Erythroblast (primary cell): ENCODE data around the gene LYSMD2.

Source experiments
- GATA1 ChIP-seq: IDR thresholded peaks from 2 replicates; pipeline ENCODE4 v1.6.1; 2011; ENCODE audit warnings: low read depth, mild to moderate bottlenecking, control low read depth, low read length, moderate library complexity
- POLR2A ChIP-seq: IDR thresholded peaks from 2 replicates; pipeline ENCODE4 v1.6.1; 2011; ENCODE audit warnings: mild to moderate bottlenecking, low read length

DNA sequence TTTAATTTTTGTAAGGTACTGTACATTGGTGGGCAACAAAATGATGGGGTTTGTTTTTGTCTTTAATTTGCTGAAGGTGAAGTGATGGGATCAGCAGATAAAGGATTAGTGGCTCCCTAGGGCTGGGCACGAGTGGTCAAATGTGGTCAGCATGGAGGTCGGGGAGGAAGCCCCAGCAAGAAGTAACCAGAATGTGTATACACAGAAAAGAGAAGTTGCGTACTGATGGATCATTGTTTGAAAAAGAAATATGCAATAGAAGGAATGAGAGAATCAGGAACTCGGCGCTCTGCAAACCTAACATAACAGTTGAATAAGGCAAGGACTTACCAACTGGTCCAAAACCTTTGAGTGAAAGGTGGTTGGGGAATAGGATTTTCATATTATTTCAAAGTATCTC, 15.4 kb upstream of the LYSMD2 start:
- no peak for TF ChIP-seq POLR2A
- no peak for TF ChIP-seq GATA1
